C4-2B (cell line): ENCODE results near the gene TCAP.
"Not testable (repeated sequence)": the region's sequence is repeated elsewhere in the genome, so short reads cannot be mapped to it uniquely, and the experiment has no call there.

ENCODE experiments used
- H3K27ac ChIP-seq: fragments of 450-650 bp; 2 replicates; pipeline ENCODE4 v1.5.1; 2017
- ZFX ChIP-seq: fragments of 450-650 bp; IDR thresholded peaks from 2 replicates; pipeline ENCODE4 v1.6.1; 2017
- TF ChIP-seq, protein P1 (sequence below): fragments of 450-650 bp; conservative IDR thresholded peaks from 2 replicates; pipeline ENCODE4 v1.5.1; 2017; ENCODE audit warnings: mild to moderate bottlenecking

TCAP gene

GRCh38 chr17:39704821-39705551 is 39.8 kb downstream of the TCAP start:
- H3K27ac ChIP-seq, result peak overlapping the region; percentile 96
- no peak for TF ChIP-seq ZFX
- TF ChIP-seq, protein P1, sequence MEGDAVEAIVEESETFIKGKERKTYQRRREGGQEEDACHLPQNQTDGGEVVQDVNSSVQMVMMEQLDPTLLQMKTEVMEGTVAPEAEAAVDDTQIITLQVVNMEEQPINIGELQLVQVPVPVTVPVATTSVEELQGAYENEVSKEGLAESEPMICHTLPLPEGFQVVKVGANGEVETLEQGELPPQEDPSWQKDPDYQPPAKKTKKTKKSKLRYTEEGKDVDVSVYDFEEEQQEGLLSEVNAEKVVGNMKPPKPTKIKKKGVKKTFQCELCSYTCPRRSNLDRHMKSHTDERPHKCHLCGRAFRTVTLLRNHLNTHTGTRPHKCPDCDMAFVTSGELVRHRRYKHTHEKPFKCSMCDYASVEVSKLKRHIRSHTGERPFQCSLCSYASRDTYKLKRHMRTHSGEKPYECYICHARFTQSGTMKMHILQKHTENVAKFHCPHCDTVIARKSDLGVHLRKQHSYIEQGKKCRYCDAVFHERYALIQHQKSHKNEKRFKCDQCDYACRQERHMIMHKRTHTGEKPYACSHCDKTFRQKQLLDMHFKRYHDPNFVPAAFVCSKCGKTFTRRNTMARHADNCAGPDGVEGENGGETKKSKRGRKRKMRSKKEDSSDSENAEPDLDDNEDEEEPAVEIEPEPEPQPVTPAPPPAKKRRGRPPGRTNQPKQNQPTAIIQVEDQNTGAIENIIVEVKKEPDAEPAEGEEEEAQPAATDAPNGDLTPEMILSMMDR, result no peak; the same call in 1 of the 2 replicates

DNA sequence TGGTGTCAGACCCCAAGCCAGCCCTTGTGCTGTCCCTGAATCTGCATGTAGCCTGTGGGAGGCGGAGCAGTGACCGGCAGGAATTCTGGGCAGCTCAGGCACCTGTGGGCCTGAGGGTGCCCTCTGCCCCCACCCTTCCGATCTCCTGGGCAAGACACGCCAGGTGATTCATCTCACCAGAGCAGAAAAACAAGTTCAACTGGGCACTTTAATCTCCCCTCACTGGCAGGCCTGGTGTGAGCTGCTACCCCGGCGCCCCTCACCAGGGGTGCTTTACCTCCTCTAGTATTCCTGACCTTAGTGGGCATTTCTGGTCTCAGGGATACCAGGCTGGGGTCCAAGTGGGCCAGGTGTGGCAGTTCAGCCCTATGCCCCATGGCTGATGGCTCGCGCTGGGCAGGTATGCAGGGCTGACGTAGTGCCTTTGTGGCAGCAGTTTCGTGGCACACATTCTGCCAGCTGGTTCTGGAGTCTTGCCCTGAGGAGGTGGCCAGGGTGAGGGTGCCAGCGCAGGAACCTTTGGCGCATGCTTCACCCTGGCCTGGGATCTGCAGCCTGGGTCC is 40.7 kb downstream of the TCAP start:
- TF ChIP-seq ZFX, result no peak
- TF ChIP-seq, protein P1, result no peak
- H3K27ac ChIP-seq, result peak overlapping the region; percentile 96

DNA sequence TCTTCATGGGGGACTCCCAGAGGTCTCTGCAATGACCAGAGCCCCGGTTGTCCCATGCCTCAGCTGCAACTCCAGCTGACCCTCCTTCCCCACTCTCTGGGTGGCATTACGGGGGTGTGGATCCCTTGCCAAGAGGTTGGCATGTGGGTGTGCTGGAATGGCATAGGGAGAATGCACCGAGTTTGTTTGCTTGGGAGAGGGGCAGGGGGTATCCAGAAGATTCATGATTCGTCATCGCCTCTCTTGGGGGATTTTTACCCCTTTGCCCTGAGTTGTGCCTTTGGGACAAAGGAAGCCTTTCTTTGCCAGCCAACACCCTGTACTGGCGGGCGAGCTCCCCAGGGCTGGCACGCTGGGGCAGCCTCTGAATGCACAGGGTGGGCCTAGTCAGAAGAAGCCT is 41.2 kb downstream of the TCAP start:
- TF ChIP-seq, protein P1, result no peak
- no peak for TF ChIP-seq ZFX
- peak overlapping the region; percentile 96 for H3K27ac ChIP-seq

DNA sequence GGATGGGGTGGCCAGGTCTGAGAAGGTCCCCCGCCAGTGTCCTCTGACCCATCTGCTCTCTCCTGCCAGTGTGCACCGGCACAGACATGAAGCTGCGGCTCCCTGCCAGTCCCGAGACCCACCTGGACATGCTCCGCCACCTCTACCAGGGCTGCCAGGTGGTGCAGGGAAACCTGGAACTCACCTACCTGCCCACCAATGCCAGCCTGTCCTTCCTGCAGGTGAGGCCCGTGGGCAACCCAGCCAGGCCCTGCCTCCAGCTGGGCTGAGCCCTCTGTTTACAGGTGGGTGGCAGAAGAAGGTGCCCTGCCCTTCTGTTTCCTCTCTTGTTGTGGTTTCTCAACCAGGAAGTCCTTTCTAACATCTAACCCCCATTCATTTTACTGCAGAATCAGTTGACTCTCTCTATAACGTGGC is 41.8 kb downstream of the TCAP start:
- TF ChIP-seq, protein P1, result no peak
- no peak for TF ChIP-seq ZFX
- H3K27ac ChIP-seq, result peak overlapping the region; percentile 96

GRCh38 chr17:39709319-39709997 is 44.3 kb downstream of the TCAP start:
- TF ChIP-seq, protein P1, result no peak
- TF ChIP-seq ZFX, result no peak

DNA sequence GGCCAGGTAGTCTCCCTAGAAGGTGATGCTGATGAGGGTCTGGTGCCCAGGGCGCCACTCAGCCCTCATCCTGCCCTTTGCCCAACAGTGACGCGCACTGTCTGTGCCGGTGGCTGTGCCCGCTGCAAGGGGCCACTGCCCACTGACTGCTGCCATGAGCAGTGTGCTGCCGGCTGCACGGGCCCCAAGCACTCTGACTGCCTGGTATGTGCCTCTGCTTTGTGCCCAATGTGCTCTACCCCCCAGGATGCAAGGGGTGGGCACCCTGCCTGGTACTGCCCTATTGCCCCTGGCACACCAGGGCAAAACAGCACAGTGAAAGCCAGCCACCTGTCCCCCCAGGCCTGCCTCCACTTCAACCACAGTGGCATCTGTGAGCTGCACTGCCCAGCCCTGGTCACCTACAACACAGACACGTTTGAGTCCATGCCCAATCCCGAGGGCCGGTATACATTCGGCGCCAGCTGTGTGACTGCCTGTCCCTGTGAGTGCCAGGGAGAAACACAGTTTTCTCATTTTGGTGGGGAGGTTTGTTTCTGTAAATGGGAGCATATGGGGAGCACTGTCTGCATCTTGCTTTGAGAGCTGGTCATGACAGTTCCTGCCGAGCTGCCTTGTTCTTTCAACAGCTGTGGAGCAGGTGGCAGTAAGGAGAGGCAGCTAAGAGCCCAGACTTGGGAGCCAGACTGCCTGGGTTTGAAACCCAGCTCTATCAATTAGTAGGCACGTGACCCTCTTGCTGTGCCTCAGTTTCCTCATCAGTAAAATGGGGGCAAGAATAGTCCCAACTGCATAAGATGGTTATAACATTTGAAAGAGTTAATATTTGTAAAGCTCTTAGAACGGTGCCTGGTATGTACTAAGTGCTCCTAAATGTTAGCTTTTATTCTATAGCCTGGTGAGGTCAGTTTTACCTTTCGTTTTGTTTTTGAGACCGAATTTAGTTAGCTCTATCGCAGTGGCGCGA is 45.1 kb downstream of the TCAP start:
- H3K27ac ChIP-seq, result no peak overlapping the region
- TF ChIP-seq, protein P1, result no peak
- TF ChIP-seq ZFX, result no peak

More at GRCh38 chr17:39709319-39709997, 44.3 kb downstream of the TCAP start:
- no peak overlapping the region for H3K27ac ChIP-seq

DNA sequence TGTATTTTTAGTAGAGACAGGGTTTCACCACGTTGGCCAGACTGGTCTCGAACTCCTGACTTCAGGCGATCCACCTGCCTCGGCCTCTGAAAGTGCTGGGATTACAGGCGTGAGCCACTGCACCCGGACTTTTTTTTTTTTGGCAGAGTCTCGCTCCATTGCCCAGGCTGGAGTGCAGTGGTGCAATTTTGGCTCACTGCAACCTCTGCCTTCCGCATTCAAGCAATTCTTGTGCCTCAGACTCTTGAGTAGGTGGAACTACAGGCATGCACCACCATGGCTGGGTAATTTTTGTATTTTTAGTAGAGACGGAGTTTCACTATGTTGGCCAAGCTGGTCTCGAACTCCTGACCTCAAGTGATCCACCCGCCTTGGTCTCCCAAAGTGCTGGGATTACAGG is 45.9 kb downstream of the TCAP start:
- H3K27ac ChIP-seq, result not testable (repeated sequence)
